HUDEP-2 (cell line): ENCODE measurements around the gene ZNF746.

Experiments
- DNase-seq, 76 experiments: peaks; one replicate each; lab custom pipeline; 2025; ENCODE audit not compliant: unreplicated experiment in 76 of 76; lab: John Stamatoyannopoulos, UW

The ZNF746 gene

DNA sequence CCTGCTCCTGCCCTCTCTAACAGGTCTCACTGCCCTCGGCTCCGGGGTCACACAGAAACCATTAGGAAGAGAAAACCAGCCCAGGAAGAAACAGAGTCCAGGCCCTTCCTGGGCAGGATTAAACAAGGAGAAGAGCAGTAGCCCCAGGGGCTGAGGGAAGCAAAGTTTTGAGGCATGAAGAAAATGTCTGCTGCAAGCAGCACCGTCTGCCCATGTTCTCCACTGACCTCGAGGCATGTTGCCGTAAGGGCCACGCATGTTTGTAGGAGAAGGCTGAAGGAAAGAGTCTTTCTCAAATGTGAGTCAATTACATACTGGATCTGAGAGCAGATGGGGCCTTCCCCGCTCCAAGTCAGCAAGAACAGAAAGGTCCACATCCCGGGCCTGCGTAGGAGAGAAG lies 4.2 kb downstream of the ZNF746 start:
- no peak for DNase-seq

DNA sequence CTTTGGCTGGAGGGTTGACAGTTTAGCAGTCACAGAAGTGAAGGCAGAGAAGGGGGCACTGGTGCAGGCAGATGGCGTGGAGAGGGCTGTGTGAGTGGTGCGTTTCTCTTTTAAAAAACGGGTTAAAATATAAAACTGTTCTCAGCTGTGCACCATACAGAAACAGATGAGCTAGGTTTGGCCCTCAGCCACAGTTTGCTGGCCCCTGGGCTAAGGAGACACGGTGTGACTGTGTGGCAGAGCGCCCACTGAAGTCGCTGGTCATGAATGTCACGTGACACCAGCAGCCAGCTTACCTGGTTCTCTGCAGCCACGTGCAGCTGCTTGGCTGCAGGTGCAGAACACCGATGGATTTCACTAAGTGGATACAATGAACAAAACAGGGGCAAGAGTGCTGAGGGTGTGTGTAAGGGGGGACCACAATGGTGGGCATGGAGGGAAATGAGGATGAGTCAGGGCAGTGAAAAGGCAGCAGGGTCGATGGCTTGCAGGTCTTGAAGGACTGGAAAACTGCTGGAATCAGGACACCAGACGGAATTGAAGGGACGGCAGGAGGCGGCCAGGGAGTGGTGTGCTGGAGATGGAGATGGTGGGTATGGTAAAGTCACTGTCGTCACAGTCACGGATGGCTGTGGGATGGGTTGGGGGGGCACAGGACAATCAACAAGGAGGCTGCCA lies 7.4 kb downstream of the ZNF746 start:
- no peak for DNase-seq

DNA sequence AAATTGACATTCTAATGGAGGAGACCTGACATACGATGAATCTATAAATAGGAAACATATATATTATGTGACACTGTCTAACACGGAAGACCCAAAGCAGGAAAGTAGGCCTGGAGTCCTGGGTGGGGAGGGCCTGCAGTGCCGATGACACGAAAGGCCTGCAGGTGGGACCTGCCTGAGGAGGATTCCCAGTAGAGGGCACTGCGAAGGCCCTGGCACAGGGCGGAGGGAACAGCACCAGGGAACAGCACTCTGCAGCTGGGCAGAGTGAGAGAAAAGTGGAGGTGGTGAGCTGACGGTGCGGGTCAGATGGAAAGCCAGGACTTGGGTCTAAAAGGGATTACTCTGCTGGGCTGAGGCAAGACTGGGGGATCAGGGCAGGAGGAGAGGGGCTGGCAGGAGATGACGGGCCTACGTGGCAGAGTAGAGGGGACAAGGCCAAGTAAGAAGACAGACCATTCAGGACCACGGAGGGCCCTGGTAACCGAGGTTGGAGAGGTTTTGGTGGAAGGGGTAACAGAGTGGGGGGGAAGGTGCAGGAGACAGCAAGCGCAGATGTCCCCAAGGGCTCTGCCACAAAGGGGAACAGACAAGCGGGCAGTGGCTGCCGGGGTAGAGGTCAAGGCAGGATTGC lies 8.1 kb downstream of the ZNF746 start:
- DNase-seq, result no peak

DNA sequence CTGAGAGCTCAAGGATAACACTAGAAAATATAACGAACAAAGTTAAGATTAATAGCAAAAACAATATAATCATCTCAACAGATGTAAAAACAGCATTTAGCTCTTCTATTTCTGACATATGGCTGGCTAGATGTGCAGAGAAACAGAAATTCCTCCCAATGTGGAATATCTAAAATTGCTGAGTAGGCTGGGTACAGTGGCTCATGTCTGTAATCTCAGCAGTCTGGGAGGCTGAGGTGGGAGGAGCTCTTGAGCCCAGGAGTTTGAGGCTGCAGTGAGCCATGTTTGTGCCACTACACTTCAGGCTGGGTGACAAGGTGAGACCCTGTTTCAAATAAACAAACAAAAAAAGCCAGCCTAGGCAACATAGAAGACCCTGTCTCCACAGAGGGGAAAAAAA lies 18.0 kb downstream of the ZNF746 start:
- no peak for DNase-seq

DNA sequence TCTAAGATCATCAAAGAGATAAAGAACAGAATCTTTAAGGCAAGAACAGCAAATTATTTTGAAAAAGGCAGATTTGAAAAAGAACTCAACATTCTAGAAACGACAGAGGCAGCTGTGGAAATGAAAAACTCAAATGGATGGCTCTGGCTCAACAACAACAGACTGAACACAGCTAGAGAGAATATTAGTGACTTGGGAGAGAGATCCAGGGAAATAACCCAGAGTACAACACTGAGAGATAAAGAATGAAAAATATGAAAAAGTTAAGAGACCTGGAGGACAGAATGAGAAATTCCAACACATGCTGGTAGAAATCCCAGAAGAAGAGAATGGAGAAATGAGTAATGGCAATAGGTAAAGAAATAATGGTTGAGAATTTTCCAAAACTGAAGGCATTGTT lies 18.9 kb downstream of the ZNF746 start:
- DNase-seq, result no peak

DNA sequence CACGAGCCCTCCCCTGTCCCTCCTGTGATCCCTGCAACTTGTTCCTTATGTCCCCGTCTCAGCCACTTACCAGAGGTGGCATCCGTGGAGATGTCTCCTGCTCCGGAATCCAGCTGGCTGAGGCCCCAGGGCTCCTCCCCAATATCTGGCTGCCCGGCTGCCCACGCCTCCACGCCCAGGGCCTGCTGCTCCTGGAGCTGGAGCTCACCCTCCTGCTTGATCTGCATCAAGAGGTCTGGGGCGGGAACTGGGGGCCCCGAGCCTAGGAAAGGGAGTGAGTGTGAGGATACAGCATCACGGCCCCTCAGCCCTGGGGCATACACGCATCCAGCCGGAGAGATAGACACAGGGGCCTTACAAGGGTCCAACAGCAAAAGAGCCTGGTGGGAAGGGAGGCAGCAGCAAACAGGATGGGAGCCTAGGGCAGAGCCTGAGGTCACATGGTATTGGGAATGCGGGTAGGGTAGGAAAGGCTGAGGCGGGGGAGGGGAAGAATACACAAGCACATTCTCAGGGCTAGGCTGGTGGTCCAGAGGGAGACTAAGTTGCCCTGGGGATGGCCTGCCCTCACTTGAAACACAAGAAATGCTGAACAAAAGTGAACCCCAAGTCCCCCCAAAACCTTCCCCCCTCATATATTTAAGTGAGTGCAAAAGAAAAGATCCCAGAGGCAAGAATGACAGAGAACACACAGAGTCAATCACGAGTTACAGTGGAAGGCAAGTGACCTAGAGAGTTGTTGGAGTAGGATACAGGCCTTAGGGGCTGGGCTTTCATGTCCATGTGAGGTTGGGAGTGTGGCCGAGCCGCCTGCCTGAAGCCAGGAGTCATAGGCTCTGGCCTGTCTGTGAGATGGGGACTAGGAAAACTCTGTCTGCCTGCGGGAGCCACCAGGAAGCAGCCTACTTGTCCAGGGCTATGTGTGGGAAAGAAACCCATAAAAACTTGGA lies 19.8 kb downstream of the ZNF746 start:
- no peak for DNase-seq

DNA sequence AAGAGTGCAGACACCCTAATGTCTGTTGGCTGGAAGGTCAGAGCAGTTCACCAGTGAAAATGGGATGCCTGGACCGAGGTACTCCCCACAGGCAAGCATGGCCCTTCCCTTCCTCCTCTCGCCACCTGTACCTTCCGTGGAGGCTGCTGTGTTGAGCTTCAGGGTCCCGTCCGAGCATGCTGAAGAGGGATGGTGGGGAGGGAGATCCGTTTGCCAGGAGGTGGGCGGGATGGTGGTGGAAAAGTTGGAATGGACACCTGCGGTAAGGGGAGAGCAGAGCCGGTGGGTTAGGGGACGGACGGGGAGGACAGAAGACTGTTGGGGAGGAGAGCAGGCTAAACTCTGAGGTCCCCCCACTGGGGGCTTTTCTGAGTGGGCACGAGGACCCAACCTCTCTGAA lies 20.8 kb downstream of the ZNF746 start:
- DNase-seq, result no peak

DNA sequence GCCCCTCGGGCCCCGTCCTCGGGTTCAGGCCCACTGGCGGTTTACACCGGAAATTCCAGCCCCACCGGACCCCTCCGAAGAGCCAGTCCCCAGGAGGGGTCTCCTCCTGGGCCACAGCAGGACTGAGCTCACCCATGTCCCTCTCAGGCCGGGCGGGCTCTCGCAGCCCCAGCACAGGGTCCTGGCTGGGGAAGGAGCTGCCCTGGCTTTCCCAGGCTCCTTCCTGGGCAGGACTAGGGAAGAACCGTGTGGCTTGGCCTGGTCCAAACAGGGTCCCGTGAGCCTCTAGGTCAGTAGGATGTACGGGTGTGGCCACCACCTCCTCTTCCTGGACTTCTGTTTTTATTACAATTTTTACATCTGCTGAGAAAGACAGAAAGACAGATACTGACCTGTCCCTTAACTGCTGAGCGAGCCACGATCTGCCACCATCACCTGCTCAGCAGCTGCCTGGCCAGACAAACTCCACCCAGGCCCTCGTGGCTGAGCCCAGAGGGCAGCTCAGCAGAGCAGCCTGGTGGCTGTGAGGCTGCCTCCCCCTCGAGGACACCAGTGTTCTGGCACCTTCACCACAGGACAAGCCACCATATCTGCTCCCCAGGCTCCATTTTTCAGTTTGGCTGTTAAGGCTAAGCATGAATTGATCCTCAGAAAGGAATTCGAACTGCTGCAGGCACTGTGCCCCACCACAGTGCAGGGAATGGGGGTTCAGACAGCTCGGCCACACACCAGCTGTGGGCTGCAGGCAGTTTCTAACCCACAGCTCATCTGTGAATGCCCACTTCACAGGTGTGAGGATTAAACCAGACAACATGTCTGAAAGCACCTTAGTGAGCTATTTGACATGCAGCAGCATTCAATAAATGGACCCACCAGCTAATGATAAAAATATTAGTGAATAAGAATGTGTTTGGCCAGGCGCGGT lies 22.2 kb downstream of the ZNF746 start:
- DNase-seq, result peak in 1 of 76 experiments; percentile 5

DNA sequence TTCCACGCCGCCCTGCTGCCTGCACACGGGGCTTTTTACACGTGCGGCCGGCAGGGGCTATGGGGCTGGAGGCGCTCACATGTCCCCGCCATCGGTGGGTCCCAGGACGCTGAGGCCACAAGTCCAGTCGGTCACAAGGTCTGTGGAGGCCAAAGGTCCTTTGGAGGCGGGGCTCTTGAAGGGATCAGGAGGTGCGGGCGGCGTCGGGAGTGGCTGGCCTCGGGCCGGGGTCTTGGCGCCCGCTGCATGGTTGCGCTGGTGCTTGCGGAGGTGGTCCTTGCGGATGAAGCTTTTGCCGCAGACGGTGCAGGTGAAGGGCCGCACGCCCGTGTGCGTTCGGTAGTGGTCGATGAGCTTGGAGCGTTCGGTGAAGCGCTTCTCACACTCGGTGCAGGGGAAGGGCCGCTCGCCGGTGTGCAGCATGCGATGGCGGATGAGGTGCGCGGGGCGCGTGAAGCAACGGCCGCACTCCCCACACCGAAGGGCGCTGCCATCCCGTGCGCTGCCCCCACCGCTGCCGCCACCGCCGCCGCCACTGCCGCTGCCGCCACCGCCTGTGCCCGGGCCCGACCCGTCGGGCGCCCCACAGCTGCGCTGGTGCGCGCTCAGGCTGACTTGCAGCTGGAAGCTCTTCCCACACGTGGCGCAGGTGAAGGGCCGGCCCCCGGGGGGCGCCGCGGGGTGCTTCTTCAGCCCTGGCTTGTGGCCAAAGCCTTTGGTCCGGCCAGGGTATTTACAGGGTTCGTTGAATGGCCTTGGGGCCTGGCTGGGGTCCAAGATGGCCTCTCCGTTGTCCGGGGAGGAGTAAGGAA lies 23.1 kb downstream of the ZNF746 start:
- DNase-seq, result no peak

DNA sequence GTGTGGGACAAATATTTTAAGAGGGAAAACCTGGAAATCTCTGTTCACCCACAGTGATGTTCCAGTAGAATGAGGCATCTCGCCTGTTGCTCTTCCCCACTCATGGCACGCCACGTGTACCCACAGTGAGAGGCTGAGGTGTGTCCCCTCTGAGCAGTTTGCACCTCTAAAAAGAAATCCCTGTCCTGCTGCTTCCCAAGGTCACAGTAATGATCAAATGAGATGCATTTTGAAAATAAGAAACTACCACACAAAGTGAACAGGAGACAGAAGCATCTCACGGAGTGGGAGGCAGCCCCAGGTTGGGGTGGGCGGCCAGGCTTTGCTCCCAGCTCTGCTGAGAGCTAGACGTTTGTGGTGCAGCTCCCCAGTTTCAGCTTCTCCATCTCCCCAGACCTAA lies 24.4 kb downstream of the ZNF746 start:
- no peak for DNase-seq

DNA sequence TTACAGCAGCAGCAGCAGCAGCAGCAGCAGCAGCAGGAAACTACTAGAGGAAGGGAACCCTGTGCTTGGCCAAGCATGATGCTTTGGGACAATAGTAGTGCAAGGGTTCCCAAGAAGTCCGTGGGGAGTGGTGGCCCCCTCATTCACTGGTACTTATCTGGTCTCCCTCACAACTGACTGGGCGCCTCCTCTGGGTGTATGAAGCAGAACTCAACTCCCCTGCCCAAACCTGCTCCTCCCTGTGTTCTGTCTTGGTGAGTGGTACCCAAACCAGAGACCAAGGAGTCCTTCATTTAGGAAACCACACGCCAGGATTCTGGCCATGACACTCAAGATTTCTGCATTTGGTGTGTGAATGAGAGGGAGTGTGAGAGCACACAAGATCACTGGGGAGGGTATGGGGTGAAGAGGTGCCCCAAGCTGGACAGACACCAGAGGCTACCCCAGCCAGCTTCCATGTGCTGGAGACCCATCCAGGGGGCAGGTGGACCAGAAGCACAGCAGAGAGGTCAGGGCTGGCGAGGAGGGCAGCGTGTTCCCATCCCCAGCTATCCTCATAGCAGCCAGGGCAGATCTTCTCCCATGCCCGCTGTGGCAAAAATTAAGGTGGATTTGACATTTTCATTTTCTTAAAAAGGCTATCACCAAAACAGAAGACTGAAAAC lies 26.2 kb downstream of the ZNF746 start:
- no peak for DNase-seq

DNA sequence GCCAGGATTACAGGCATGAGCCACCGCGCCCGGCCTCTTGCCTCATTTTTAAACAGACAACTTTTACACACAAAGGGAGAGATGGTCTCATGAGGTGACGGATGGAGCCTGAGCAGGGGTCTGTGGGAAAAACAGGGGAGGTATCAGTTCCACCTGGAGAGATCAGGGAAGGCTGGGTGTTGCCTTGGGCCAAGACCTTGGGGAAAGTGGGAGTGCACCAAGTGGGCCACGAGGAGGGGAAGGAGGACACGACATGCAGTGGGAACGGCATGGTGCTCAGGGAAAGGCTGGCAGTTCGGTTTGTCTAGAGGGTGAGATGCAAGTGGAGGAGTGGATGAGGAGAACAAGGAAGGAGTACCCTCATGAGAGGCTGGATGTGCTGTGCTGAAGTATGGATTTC lies 27.8 kb downstream of the ZNF746 start:
- DNase-seq, result no peak

DNA sequence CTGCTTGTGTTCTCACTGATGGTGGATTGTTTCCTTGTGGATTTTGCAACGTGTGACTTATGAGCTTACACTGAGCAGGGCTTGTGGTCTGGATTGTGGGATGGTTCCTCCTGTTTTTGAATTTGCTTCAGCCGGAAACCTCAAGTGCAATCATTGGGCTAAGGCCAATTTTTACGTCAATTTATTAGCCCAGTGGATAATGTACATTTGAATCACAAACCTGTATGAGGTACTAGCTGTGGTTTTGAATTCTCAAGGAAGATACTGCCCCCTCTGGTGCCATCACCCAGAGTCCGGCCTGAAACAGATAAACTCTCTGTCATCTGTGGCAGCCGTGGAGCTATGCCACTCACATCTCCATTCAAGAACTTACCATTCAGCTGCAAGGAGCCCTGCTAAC lies 29.4 kb downstream of the ZNF746 start:
- DNase-seq, result no peak

DNA sequence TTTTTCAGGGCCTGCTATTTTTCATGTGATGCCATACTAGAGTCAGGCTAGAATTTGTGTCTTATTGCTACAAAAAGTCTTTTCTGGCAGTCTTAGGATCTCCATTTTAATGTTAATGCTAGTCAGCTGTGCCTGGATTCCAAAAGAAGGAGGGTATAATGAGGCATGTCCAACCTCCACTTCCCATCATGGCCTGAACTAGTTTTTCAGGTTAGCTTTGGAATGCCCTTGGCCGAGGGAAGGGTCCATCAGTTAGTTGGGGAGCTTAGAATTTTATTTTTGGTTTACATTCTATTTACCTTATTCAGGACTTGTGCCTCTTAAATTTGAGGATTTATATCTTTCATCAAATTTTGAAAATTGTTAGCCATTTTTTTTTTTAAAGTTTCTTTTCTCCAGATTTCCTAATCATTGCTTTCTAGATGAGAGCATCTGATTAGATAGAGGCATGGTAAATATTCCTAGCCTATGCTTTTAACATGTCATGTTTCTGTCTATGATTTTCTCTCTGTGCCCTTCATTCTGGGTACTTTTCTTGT lies 30.2 kb downstream of the ZNF746 start:
- no peak for DNase-seq

DNA sequence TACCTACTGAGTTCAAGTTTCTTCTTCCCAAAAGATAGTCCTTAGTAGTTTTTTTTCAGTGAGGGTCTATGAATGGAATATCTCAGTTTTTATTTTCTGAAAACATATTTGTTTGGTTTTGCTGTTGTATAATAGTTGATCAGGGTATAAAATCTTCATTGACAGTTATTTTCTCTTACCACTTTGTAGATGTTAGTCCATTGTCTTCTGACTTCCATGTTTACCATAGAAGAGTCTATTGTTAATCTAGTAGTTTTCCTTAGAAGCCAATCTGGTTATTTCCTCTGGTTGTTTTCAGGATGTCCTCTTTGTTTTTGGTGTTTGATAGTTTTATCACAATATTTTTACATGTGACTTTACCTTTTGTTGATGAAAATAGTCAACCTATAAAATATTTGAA lies 31.2 kb downstream of the ZNF746 start:
- no peak for DNase-seq

DNA sequence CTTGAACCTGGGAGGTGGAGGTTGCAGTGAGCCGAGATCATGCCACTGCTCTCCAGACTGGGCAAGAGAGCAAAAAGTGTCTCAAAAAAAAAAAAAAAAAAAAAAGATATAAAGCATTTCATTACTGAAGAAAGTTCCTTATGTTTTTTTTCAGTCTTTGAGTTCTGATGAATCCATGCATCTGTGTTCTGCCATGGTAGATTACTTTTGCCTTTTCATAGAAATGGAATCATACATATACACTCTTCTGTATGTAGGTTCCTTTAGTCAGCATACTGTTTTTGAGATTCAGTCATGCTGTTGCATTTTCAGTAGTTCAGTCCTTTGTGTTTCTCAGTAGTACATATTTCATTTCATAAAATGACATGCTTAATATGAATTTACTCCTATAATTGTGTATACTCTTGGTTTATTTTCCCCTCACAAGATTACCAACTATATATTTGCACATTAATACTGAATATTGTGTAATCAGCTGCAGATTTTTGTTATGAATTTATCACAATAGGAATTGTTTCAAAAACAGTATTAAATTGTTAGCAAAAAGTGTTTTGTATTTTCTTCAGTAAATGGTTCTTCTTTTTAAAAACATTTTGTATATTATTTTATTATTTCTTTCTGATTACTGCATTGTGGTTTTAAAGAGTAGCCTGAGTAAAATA lies 34.0 kb downstream of the ZNF746 start:
- no peak for DNase-seq

DNA sequence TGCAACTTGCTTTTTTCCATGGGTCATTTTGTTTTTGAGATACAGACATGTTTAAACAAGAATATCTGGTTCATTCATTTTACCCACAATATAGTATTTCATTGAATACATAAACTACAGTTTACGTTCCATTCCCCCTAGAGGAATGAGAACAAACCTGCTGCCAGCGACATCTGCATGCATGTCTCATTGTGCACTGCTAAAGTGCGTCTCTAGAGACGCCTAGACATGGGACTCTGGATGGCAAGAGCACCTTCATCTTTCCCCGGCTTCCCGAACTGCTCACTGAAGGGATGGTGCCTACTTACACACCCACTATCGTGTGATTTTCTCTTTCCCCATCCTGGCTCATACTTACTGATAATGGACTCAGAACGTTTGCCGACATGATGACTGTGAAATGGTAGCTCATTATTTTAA lies 35.5 kb downstream of the ZNF746 start:
- DNase-seq, result no peak

DNA sequence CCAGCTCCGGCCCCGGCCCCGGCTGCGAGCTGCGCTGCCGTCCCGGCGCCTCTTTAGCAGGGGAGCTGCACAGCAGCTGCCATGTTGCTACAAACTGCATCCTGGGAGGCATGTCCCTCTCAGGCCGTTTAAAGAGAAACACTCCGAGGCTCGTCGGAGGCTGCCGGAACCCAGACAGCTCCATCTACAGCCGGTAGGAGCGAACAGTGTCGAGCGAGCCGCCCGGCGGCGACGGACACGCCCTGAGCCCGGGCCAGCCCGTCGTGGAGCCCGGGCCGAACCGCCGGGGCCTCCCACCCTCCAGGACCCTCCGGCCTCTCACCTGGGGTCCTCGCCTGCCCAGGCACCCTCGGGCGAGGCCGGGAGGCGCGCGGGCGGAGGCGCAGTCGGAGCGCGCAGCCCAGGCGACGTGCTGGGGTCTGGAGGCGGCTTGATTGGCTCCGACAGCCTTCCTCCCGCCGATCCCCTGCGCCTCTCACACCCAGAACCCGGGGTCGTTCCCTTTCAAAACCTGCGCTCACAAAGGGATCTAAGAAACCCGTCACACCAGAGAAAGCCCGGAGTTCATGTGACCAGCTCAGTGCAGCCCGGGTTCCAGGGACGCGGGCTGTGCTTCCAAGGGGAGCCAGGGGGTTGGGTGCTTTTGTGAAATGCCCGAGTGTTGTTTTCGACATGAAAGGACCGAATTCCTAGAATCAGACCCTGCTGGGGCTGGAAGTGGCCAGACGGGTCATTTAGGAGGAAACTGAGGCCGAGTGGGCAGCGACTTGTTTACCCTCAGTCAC lies 36.9 kb downstream of the ZNF746 start, which contains the start of gene ZNF777:
ZNF777 (minus strand) TSS at position 570 of the 785 bp plus-strand sequence. CDS start 5,040 bp downstream, outside the sequence.
- DNase-seq, result peak in 72 of 76 experiments; percentile 28 to 81 (median 69)
